Measurements from ENCODE around the gene CRLF1.

Gene CRLF1

GRCh38 chr19:18606281-18607225 lies at the start of gene CRLF1:
TSS of gene CRLF1 (minus strand) at chr19:18606799. CDS start at chr19:18606656, 143 bp downstream.
- no peak for DNase-seq

GRCh38 chr19:18655173-18655844 lies 48.7 kb upstream of the CRLF1 start:
- no peak for DNase-seq

GRCh38 chr19:18654469-18654868 lies 47.9 kb upstream of the CRLF1 start:
- no peak for DNase-seq

GRCh38 chr19:18653853-18654252 lies 47.3 kb upstream of the CRLF1 start:
- DNase-seq, result no peak

- DNase-seq, result no peak
Observed at GRCh38 chr19:18651733-18652132, 45.1 kb upstream of the CRLF1 start.

- no peak for DNase-seq
Observed at GRCh38 chr19:18651300-18651699, 44.7 kb upstream of the CRLF1 start.

GRCh38 chr19:18650468-18651041 lies 44.0 kb upstream of the CRLF1 start:
- DNase-seq, result no peak

- DNase-seq, result no peak
Observed at GRCh38 chr19:18650021-18650390, 43.4 kb upstream of the CRLF1 start.

- no peak for DNase-seq
Observed at GRCh38 chr19:18649371-18650020, 42.9 kb upstream of the CRLF1 start.

GRCh38 chr19:18648973-18649315 lies 42.3 kb upstream of the CRLF1 start:
- DNase-seq, result no peak

- DNase-seq, result no peak
Observed at GRCh38 chr19:18647807-18648206, 41.2 kb upstream of the CRLF1 start.

GRCh38 chr19:18647371-18647767 lies 40.8 kb upstream of the CRLF1 start:
- DNase-seq, result no peak

GRCh38 chr19:18646535-18647370 lies 40.2 kb upstream of the CRLF1 start:
- DNase-seq, result no peak

GRCh38 chr19:18645035-18645511 lies 38.5 kb upstream of the CRLF1 start:
- DNase-seq, result no peak

GRCh38 chr19:18644196-18645034 lies 37.8 kb upstream of the CRLF1 start:
- DNase-seq, result no peak

- no peak for DNase-seq
Observed at GRCh38 chr19:18639706-18640243, 33.2 kb upstream of the CRLF1 start.

GRCh38 chr19:18637673-18638630 lies 31.4 kb upstream of the CRLF1 start:
- DNase-seq, result no peak

- DNase-seq, result no peak
Observed at GRCh38 chr19:18636969-18637629, 30.5 kb upstream of the CRLF1 start, which contains the start of gene KLHL26. TSS of gene KLHL26 (plus strand) at chr19:18637028. CDS start at chr19:18637055, 27 bp downstream.

Data from activated CD4-positive, alpha-beta T cell treated with anti-CD3 and anti-CD28 coated beads, Interleukin-10, Interleukin-2, amounts not matched to agents 100 ng/mL and 50 ng/mL, durations not matched to agents 16 hours and 8 hours (primary cell).